MM.1S (cell line): ENCODE measurements around the gene STK10.
A peak's percentile ranks its signal among the peaks of the same experiment; 100 is the strongest.

Experiments
- DNase-seq: peaks from one replicate; pipeline ENCODE4 v3.0.0-alpha.2; 2015
- H2AFZ ChIP-seq: fragments of 300-600 bp; sonication (generic); 2 replicates; pipeline ENCODE4 v1.6.0; 2016; ENCODE audit warnings: antibody characterized with exemption, low read length
- H3F3A ChIP-seq: fragments of 300-600 bp; sonication (generic); 2 replicates; pipeline ENCODE4 v1.6.1; 2016; ENCODE audit warnings: mild to moderate bottlenecking, antibody characterized with exemption, low read length, moderate library complexity, mixed read lengths; ENCODE audit not compliant: insufficient read depth
- H3K27ac ChIP-seq: fragments of 300-600 bp; sonication (generic); 2 replicates; pipeline ENCODE4 v1.5.1; 2016; ENCODE audit warnings: mild to moderate bottlenecking, low read length
- H3K27me3 ChIP-seq: fragments of 300-600 bp; sonication (generic); replicated peaks from 2 replicates; pipeline ENCODE4 v1.6.0; 2016; ENCODE audit warnings: low read length; ENCODE audit not compliant: insufficient read depth
- H3K36me3 ChIP-seq: fragments of 300-600 bp; sonication (generic); replicated peaks from 2 replicates; pipeline ENCODE4 v1.6.1; 2016; ENCODE audit warnings: mild to moderate bottlenecking, low read length, mixed read lengths; ENCODE audit not compliant: insufficient read depth
- H3K4me1 ChIP-seq: fragments of 300-600 bp; sonication (generic); 2 replicates; pipeline ENCODE4 v1.6.1; 2016; ENCODE audit warnings: low read length, mixed read lengths
- H3K4me2 ChIP-seq: fragments of 300-600 bp; sonication (generic); 2 replicates; pipeline ENCODE4 v1.6.0; 2016; ENCODE audit warnings: low read depth, low read length
- H3K4me3 ChIP-seq: fragments of 300-600 bp; sonication (generic); 2 replicates; pipeline ENCODE4 v1.5.1; 2016; ENCODE audit warnings: low read length, mixed read lengths
- H3K79me2 ChIP-seq: fragments of 300-600 bp; sonication (generic); 2 replicates; pipeline ENCODE4 v1.6.1; 2016; ENCODE audit warnings: mixed run types, low read length, mixed read lengths
- H3K9ac ChIP-seq: fragments of 300-600 bp; sonication (generic); 2 replicates; pipeline ENCODE4 v1.6.1; 2016; ENCODE audit warnings: low read length, mixed read lengths
- H3K9me2 ChIP-seq: fragments of 300-600 bp; sonication (generic); replicated peaks from 2 replicates; pipeline ENCODE4 v1.6.1; 2016; ENCODE audit warnings: mild to moderate bottlenecking, low read length, mixed read lengths; ENCODE audit not compliant: insufficient read depth
- H3K9me3 ChIP-seq: fragments of 300-600 bp; sonication (generic); replicated peaks from 2 replicates; pipeline ENCODE4 v1.6.1; 2016; ENCODE audit warnings: mild to moderate bottlenecking, low read length, mixed read lengths; ENCODE audit not compliant: insufficient read depth
- H4K20me1 ChIP-seq: fragments of 300-600 bp; sonication (generic); 2 replicates; pipeline ENCODE4 v1.6.1; 2016; ENCODE audit warnings: mild to moderate bottlenecking, low read length, moderate library complexity, mixed read lengths; ENCODE audit not compliant: insufficient read depth
- CTCF ChIP-seq: fragments of 300-600 bp; sonication (generic); IDR thresholded peaks from 2 replicates; pipeline ENCODE4 v1.5.1; 2016; ENCODE audit warnings: antibody characterized with exemption, low read length, mixed read lengths
- EZH2 ChIP-seq: fragments of 300-600 bp; sonication (generic); optimal IDR thresholded peaks from 2 replicates; pipeline ENCODE3; 2017; ENCODE audit warnings: low read depth, mild to moderate bottlenecking, antibody characterized with exemption, low read length, mixed read lengths
- EZH2phosphoT487 ChIP-seq: fragments of 300-600 bp; sonication (generic); IDR thresholded peaks from 2 replicates; pipeline ENCODE4 v1.6.1; 2018; ENCODE audit warnings: antibody characterized with exemption, low read length

Gene STK10

GRCh38 chr5:172223901-172224873 lies 36.2 kb upstream of the STK10 start:
- peak overlapping the region; percentile 34 for H3K4me2 ChIP-seq
- H4K20me1 ChIP-seq: no peaks in the 10 kb centered on the region
- peaks cover 16% of the 10 kb centered on the region for H3F3A ChIP-seq
- peak overlapping the region; percentile 60; the same call in 1 of the 2 replicates for H3K27ac ChIP-seq
- peak overlapping the region; percentile 17; the same call in 1 of the 2 replicates for H3K4me3 ChIP-seq
- DNase-seq: peak; percentile 76
- peaks cover 24% of the 10 kb centered on the region for H3K4me1 ChIP-seq
- no peaks in the 10 kb centered on the region for H3K9me2 ChIP-seq
- no peaks in the 10 kb centered on the region for H3K27me3 ChIP-seq
- peak overlapping the region; percentile 48 for H2AFZ ChIP-seq
- H3K79me2 ChIP-seq: 0 out of 2 replicates have a peak, but pooled peaks cover 2% of the 10 kb centered on the region
- H3K9me3 ChIP-seq: no peaks in the 10 kb centered on the region
- H3K9ac ChIP-seq: peak overlapping the region; percentile 25; the same call in 1 of the 2 replicates
- no peak for TF ChIP-seq CTCF
- no peak for TF ChIP-seq EZH2phosphoT487
- TF ChIP-seq EZH2: no peak
- H3K36me3 ChIP-seq: no peaks in the 10 kb centered on the region

GRCh38 chr5:172219296-172219695 lies 31.3 kb upstream of the STK10 start:
- H4K20me1 ChIP-seq: no peaks in the 10 kb centered on the region
- TF ChIP-seq EZH2phosphoT487 (no peak), CTCF (no peak), EZH2 (no peak)
- 0 out of 2 replicates have a peak, but pooled peaks cover 2% of the 10 kb centered on the region for H3K79me2 ChIP-seq
- no peak overlapping the region for H3K27ac ChIP-seq
- no peak for DNase-seq
- H3K9me2 ChIP-seq: no peaks in the 10 kb centered on the region
- no peaks in the 10 kb centered on the region for H3K9me3 ChIP-seq
- H3K27me3 ChIP-seq: no peaks in the 10 kb centered on the region
- H3K4me3 ChIP-seq: no peak overlapping the region
- H3F3A ChIP-seq: peaks cover 9% of the 10 kb centered on the region
- H3K9ac ChIP-seq: no peak overlapping the region
- H2AFZ ChIP-seq: no peak overlapping the region
- H3K4me1 ChIP-seq: peaks cover 15% of the 10 kb centered on the region
- H3K4me2 ChIP-seq: no peak overlapping the region
- no peaks in the 10 kb centered on the region for H3K36me3 ChIP-seq

GRCh38 chr5:172216345-172216744 lies 28.3 kb upstream of the STK10 start:
- no peak overlapping the region for H3K4me2 ChIP-seq
- H3K79me2 ChIP-seq: no peaks in the 10 kb centered on the region
- H3K27ac ChIP-seq: no peak overlapping the region
- peaks cover 7% of the 10 kb centered on the region; the same call in 1 of the 2 replicates for H3K4me1 ChIP-seq
- H3K9me2 ChIP-seq: no peaks in the 10 kb centered on the region
- no peak for TF ChIP-seq CTCF
- no peak for TF ChIP-seq EZH2
- TF ChIP-seq EZH2phosphoT487: no peak
- H3F3A ChIP-seq: no peaks in the 10 kb centered on the region
- no peak overlapping the region for H3K9ac ChIP-seq
- no peaks in the 10 kb centered on the region for H3K36me3 ChIP-seq
- H3K4me3 ChIP-seq: no peak overlapping the region
- H2AFZ ChIP-seq: no peak overlapping the region
- H3K27me3 ChIP-seq: no peaks in the 10 kb centered on the region
- H3K9me3 ChIP-seq: no peaks in the 10 kb centered on the region
- H4K20me1 ChIP-seq: no peaks in the 10 kb centered on the region
- no peak for DNase-seq
